ENCODE data around the gene SIRPA. TPM values are rescaled to one million over a fixed set of nuclear protein-coding genes. Genes with fewer than 3 reads are reported as not detected.

The SIRPA gene
- polyA plus RNA-seq, 1 donor from 2014 or later, result 8.0 TPM

DNA sequence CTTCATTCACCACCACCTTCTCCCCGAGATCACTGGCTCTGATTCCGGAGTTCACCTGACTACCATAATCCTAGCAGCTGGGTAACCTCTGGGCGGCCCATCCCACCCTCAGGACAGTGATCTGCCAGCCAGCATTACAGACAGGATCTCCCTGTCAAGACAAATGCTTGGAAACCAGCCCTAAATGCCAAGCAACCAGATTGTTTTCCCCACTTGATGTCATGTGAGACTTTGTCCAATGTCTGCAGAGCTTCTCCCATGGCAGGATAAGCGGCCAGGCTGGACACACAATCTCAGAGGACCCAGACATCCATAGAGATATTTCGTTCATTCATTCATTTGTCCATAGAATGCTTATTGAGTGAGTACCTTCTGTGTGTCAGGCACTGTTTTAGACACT lies 66.2 kb downstream of the SIRPA start:
- H3K27ac ChIP-seq (ENCODE audit: low read length), result no peak overlapping the region
- no peaks in the 10 kb centered on the region for H3K9me2 ChIP-seq (ENCODE audit: insufficient read depth, low read length)
- H4K20me1 ChIP-seq (ENCODE audit: insufficient read depth), result no peaks in the 10 kb centered on the region
- no peak overlapping the region for H3K9ac ChIP-seq (ENCODE audit: low read length)
- H3F3A ChIP-seq (ENCODE audit: insufficient read depth, low read length, poor library complexity, severe bottlenecking), result no peaks in the 10 kb centered on the region
- H3K79me2 ChIP-seq (replicated peaks; ENCODE audit: insufficient read depth, low read length), result no peaks in the 10 kb centered on the region
- no peaks in the 10 kb centered on the region for H3K36me3 ChIP-seq (ENCODE audit: insufficient read depth, low read length)
- H3K4me2 ChIP-seq (ENCODE audit: low read length), result no peak overlapping the region
- no peaks in the 10 kb centered on the region for H3K27me3 ChIP-seq (ENCODE audit: insufficient read depth, low read depth, low read length)
- H3K9me3 ChIP-seq (ENCODE audit: low read length), result no peaks in the 10 kb centered on the region
- no peak overlapping the region for H3K4me3 ChIP-seq (ENCODE audit: low read length)
- TF ChIP-seq MXI1 (conservative IDR thresholded peaks at IDR 0.05; ENCODE audit: poor library complexity, severe bottlenecking), result no peak
- no peak for TF ChIP-seq TAF1 (IDR thresholded peaks at IDR 0.05; ENCODE audit: low read depth)
- TF ChIP-seq POLR2AphosphoS5 (IDR thresholded peaks at IDR 0.05), result no peak
- TF ChIP-seq, protein P1, sequence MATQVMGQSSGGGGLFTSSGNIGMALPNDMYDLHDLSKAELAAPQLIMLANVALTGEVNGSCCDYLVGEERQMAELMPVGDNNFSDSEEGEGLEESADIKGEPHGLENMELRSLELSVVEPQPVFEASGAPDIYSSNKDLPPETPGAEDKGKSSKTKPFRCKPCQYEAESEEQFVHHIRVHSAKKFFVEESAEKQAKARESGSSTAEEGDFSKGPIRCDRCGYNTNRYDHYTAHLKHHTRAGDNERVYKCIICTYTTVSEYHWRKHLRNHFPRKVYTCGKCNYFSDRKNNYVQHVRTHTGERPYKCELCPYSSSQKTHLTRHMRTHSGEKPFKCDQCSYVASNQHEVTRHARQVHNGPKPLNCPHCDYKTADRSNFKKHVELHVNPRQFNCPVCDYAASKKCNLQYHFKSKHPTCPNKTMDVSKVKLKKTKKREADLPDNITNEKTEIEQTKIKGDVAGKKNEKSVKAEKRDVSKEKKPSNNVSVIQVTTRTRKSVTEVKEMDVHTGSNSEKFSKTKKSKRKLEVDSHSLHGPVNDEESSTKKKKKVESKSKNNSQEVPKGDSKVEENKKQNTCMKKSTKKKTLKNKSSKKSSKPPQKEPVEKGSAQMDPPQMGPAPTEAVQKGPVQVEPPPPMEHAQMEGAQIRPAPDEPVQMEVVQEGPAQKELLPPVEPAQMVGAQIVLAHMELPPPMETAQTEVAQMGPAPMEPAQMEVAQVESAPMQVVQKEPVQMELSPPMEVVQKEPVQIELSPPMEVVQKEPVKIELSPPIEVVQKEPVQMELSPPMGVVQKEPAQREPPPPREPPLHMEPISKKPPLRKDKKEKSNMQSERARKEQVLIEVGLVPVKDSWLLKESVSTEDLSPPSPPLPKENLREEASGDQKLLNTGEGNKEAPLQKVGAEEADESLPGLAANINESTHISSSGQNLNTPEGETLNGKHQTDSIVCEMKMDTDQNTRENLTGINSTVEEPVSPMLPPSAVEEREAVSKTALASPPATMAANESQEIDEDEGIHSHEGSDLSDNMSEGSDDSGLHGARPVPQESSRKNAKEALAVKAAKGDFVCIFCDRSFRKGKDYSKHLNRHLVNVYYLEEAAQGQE (IDR thresholded peaks at IDR 0.05; ENCODE audit: borderline replicate concordance), result no peak
- no peak for TF ChIP-seq CTCF (IDR thresholded peaks at IDR 0.05; ENCODE audit: poor library complexity, severe bottlenecking)
- no peak for TF ChIP-seq EZH2 (IDR thresholded peaks at IDR 0.05; ENCODE audit: borderline replicate concordance, insufficient read depth, low read length, poor library complexity, severe bottlenecking)
- TF ChIP-seq EP300 (conservative IDR thresholded peaks at IDR 0.05; ENCODE audit: poor library complexity, severe bottlenecking), result no peak
- no peak overlapping the region for H2AFZ ChIP-seq (ENCODE audit: low read depth, low read length)

- no peaks in the 10 kb centered on the region for H3K9me3 ChIP-seq (ENCODE audit: low read length)
- no peak overlapping the region for H2AFZ ChIP-seq (ENCODE audit: low read depth, low read length)
- no peaks in the 10 kb centered on the region for H4K20me1 ChIP-seq (ENCODE audit: insufficient read depth)
- no peak overlapping the region for H3K27ac ChIP-seq (ENCODE audit: low read length)
- no peaks in the 10 kb centered on the region for H3F3A ChIP-seq (ENCODE audit: insufficient read depth, low read length, poor library complexity, severe bottlenecking)
- no peak overlapping the region for H3K4me3 ChIP-seq (ENCODE audit: low read length)
- H3K27me3 ChIP-seq (ENCODE audit: insufficient read depth, low read depth, low read length), result no peaks in the 10 kb centered on the region
- H3K9me2 ChIP-seq (ENCODE audit: insufficient read depth, low read length), result no peaks in the 10 kb centered on the region
- no peak for TF ChIP-seq MXI1 (conservative IDR thresholded peaks at IDR 0.05; ENCODE audit: poor library complexity, severe bottlenecking)
- TF ChIP-seq EP300 (conservative IDR thresholded peaks at IDR 0.05; ENCODE audit: poor library complexity, severe bottlenecking), result no peak
- no peak for TF ChIP-seq EZH2 (IDR thresholded peaks at IDR 0.05; ENCODE audit: borderline replicate concordance, insufficient read depth, low read length, poor library complexity, severe bottlenecking)
- no peak for TF ChIP-seq RAD21 (conservative IDR thresholded peaks at IDR 0.05)
- no peak for TF ChIP-seq TAF1 (IDR thresholded peaks at IDR 0.05; ENCODE audit: low read depth)
- TF ChIP-seq CTCF (IDR thresholded peaks at IDR 0.05; ENCODE audit: poor library complexity, severe bottlenecking), result no peak
- no peak for TF ChIP-seq POLR2AphosphoS5 (IDR thresholded peaks at IDR 0.05)
- TF ChIP-seq, protein P1 (IDR thresholded peaks at IDR 0.05; ENCODE audit: borderline replicate concordance), result no peak
- TF ChIP-seq SMC3 (conservative IDR thresholded peaks at IDR 0.05; ENCODE audit: poor library complexity), result no peak
- H3K36me3 ChIP-seq (ENCODE audit: insufficient read depth, low read length), result no peaks in the 10 kb centered on the region
- no peak overlapping the region for H3K4me2 ChIP-seq (ENCODE audit: low read length)
- H3K9ac ChIP-seq (ENCODE audit: low read length), result no peak overlapping the region
- H3K79me2 ChIP-seq (replicated peaks; ENCODE audit: insufficient read depth, low read length), result no peaks in the 10 kb centered on the region
Observed at GRCh38 chr20:1964061-1964460, 68.9 kb downstream of the SIRPA start.

Measured in neural cell (in vitro differentiated cells).